NCI-H2227 treated with DMSO at 0.1 percent for 48 hours (cell line): ENCODE measurements around the gene CDC42BPA.
A peak's percentile ranks its signal among the peaks of the same experiment; 100 is the strongest.
"Not testable (repeated sequence)": the region's sequence is repeated elsewhere in the genome, so short reads cannot be mapped to it uniquely, and the experiment has no call there.

Experiments used
- DNase-seq: peaks from one replicate; lab custom pipeline; 2025; lab: John Stamatoyannopoulos, UW

Gene CDC42BPA, protein sequence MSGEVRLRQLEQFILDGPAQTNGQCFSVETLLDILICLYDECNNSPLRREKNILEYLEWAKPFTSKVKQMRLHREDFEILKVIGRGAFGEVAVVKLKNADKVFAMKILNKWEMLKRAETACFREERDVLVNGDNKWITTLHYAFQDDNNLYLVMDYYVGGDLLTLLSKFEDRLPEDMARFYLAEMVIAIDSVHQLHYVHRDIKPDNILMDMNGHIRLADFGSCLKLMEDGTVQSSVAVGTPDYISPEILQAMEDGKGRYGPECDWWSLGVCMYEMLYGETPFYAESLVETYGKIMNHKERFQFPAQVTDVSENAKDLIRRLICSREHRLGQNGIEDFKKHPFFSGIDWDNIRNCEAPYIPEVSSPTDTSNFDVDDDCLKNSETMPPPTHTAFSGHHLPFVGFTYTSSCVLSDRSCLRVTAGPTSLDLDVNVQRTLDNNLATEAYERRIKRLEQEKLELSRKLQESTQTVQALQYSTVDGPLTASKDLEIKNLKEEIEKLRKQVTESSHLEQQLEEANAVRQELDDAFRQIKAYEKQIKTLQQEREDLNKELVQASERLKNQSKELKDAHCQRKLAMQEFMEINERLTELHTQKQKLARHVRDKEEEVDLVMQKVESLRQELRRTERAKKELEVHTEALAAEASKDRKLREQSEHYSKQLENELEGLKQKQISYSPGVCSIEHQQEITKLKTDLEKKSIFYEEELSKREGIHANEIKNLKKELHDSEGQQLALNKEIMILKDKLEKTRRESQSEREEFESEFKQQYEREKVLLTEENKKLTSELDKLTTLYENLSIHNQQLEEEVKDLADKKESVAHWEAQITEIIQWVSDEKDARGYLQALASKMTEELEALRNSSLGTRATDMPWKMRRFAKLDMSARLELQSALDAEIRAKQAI (N-terminal part only)

DNA sequence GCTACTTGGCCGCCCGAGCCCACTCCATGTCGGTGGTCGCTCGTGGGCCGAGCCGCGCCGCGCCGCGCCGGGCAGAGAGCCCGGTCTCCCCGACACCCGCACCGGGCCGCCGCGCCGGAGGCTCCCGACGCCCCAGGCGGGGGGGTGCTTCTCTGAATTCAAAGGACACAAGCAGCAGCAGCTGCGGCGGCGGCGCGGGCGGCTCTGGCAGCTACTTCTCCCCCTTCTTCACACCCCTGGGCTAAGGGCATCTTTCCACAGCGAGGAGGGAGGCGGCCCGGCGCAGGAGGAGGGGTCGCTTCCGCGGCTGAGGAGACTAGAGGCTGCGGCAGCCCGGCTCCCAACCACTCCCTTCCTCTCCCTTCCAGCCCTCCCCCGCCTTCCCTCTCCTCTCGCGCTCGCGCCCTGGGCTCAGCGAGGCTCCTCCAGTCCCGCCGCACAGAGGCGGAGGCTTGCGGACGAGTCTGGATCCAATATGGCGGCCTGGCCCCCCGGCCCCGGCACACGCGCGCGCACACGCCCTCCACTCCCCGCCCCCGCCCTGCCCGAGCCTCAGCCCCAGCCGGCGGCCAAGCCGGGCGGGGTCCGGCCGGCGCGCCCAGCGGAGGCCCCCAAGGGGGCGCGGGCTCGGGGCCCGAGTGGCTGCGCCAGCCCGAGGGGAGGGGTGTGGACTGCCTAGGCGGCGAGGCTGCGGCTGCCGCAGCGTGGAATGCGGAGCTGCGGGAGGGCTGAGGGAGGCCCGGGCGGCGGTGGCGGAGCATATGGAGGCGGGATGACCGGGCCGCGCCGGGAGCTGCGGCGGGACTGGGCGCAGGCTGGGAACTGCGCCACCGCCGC lies at the start of gene CDC42BPA:
Gene CDC42BPA (minus strand): TSS at position 477 of the 837 bp plus-strand sequence. CDS start 1,310 bp downstream, outside the sequence.
- peak; percentile 86 for DNase-seq

DNA sequence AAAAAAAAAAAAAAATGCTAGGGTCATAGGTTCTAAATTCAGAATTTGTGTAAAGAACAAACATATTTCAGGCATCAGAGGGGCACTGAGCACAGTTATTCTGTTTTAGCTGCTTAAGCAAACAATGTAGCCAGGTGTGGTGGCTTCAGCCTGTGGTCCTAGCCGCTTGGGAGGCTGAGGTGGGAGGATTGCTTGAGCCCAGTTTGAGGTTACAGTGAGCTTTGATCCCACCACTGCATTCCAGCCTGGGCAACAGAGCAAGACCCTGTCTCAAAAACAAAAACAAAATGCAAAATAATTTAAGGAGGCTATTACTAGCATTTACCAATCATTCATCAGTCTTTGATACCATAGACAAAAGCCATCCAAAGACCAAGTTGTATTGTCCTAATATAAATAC lies 49.7 kb upstream of the CDC42BPA start:
- no peak for DNase-seq

DNA sequence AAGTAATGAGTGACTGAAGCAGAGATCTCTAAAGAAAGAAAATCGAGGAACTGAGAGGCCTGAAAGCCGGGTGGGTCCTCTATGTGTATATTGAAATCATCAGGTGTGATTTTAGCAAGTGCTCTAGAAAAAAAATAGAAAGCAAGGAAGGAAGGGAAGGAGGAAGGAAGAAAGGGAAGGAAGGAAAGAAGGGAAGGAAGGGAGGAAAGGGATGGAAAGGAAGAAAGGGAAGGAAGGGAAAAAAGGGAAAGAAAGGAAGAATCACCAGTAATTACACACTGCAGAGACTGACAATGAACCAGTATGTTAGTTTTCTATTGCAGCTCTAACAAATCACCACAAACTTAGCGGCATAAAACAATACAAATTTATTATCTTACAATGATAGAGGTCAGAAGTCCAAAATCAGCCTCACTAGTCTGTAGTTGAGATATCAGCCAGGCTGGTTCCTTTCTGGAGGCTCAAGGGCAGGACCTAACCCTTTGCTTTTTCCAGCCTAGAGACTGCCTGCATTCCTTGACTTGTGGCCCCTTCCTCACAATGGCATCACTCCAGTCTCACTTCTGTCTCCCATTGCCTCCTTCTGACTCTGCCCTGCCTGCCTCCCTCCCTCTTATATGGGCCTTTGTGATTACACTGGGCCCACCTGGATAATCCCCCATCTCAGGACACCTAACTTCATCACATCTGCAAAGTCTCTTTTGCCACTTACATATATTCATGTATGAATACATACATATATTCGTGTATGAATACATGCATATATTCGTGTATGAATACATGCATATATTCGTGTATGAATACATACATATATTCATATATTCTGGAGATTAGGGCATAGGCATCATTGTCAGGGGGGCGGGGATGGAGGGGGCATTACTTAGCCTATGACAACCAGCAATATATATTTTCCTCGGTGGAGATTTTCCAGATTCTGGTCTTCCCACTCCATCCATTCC lies 47.5 kb upstream of the CDC42BPA start:
- no peak for DNase-seq

DNA sequence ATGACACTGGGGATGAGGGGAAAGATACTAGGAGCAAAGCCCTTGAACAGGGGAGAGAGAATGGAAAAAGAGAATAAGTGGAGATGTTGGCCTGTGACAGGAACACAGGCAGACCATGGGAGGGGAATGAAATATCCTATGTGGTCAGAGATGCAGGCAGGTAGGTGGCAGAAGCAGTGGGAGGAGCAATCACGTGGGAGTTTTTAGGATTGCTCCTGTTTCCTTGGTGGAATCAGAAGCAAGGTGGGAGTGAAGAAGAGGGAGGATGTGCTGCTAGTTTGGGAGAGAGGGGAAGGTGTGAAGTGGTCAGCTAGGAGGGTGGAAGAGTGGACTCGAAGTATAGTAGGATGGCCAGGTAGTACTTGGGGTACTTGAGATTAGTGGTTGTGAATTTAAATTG lies 46.4 kb upstream of the CDC42BPA start:
- DNase-seq: no peak

DNA sequence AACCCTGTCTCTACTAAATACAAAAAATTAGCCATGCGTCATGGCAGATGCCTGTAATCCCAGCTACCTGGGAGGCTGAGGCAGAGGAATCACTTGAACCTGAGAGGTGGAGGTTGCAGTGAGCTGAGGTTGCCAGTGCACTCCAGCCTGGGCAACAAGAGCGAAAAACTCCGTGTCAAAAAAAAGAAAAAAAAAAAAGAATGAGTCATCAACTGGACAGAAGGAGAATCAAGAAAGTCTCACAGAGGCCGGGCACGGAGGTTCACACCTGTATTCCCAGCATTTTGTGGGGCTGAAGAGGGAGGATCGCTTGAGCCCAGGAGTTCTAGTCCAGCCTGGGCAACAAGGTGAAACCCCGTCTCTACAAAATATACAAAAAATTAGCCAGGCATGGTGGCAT lies 45.5 kb upstream of the CDC42BPA start:
- DNase-seq: no peak

DNA sequence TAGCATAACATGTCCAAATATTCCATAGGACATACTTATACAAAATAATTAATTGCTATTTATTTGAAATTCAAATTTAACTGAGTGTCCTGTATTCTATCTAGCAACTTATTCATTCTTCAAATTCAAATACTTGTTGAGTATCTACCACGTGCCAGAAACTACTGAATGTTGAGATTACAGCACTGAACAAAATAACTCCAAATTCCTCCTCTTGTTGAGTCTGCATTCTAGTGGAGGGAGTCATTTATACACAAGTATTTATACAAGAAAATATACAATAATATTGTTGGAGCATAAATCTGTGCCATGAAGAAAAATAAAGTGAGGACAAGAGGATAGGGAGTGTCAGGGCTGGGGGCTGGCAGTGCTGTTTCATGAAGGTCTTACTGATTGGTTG lies 43.7 kb upstream of the CDC42BPA start:
- DNase-seq: no peak

DNA sequence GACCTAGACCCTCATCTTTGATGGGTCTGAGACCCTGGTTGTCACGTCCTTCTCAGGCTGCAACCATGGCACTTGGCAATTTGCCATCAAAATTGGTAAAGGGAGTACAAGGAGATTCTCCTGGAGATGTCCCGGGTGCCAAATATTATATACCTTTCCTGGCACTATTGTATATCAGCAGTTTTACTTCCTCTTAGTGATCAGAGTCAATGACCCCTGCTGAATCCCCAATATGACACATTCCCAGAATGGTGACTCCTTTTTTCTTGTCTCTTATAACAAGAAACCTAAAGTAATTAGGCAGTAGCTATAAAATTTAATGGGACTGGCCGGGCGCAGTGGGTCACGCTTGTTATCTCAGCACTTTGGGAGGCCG lies 39.6 kb upstream of the CDC42BPA start:
- no peak for DNase-seq

DNA sequence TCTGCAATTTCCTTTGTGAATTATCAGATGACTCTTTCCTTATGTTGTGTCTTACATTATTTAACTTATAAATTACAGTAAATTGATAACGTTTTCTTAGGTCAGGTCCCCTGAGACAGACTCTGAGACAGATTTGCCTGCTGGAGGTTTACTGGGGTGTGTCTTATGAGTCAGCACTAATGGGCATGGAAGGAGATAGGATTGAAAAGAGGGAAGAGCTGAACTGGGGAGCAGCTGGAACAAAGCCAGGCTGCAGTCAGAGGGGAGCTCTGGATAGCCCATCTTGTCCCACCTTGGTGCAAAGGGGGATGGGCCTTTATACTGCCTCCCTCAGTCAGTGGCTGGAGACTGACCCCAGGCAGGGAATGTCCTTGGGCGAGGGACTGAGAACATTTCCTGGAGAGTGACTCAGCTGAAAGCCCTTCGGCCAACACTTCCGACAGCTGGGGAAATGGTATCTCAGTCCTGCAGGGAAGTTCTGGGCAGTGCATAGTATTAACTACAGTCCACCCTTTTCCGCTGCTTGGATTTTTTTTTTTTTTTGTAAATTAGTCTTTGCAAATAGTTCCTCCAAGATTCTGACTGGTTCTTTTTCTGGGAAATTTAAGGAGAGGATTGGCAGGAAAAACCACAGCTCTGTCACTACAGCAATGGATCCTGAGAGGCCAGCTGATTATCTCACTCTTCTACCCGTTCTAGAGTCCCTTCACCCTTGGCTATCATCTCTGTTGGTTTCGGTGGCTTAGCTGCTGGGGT lies 39.1 kb upstream of the CDC42BPA start:
- DNase-seq: peak; percentile 42

DNA sequence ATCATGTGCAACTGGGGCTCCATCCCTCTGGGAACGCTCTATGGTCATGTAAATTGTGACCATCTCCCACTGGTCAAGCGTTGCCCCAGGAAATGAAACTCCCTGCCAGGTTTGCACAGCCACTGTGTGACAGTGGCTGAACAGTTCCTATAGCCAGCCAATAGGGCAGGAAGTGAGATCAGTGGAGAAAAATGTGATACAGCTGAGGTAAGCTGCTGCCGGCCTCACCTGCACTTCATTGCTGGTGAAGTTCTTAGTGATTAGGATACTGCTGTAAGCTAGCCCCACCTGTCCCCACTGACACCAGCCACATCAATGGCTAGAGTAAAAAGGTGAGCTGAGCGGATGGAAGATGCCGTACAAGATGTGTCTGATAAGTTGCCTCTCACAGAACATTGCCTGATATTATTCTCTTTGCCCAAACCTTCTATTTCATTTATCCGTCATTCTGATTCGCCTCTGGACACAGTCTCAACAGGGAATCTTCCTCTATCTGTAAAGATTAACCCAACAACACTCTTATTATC lies 38.4 kb upstream of the CDC42BPA start:
- no peak for DNase-seq

DNA sequence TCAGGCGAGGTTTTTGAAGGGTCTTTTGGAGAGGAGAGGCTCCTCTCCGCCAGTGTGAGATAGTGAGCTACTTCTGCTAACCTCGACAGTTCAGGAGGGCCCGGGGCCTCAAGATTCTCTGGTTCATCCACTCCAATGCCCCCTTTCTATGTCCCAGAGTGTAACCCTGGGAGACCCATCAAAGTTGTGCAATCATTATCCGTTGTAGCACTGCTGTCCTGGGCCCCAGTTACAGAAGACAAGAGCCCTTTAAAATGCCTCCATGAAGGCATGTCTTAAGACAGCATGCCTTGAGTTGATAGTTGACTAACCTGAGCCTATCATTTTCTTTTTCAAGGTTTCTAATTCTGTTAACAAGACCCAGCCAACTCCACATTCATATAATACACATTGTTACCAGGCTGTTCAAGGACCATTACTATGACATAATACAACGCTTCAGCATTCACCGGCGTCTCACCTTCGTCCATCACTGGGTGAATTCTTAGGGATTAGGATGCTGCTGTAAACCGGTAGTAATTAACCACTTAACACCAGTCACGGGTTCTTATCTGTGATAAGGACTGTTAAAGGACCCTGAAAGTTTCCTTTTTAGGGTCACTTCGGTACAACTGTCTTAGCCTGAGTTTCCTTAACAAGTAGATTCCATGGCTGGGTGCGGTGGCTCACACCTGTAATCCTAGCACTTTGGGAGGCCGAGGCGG lies 37.4 kb upstream of the CDC42BPA start:
- DNase-seq: no peak

DNA sequence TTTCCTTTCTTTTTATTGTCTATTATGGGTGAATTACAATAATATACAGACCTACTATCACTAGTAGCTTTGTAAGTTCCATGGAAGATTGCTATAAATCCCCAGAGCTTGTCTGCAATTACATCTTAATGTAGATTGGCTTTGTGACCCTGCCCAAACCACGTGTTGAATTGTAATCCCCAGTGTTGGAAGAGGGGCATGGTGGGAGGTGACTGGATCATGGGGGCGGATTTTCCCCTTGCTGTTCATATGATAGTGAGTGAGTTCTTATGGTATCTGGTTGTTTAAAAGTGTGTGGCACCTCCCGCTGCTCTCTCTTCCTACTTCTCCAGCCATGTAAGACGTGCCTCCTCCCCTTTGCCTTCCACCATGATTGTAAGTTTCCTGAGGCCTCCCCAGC lies 34.9 kb upstream of the CDC42BPA start:
- no peak for DNase-seq

DNA sequence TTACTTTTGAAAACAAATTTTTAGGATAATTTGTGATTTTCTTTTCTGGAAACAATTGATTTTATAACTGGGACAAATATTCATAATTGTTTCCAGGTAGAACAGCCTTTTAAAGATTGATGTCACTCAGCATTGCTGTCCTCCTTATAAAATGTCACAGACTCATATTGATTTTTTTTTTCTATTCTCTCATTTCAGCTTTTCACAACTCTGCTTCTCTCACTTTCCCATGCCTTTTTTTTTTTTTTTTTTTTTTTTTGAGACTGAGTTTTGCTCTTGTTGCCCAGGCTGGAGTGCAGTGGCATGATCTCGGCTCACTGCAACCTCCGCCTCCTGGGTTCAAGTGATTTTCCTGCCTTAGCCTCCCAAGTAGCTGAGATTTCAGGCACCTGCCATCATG lies 33.9 kb upstream of the CDC42BPA start:
- DNase-seq: not testable (repeated sequence)

DNA sequence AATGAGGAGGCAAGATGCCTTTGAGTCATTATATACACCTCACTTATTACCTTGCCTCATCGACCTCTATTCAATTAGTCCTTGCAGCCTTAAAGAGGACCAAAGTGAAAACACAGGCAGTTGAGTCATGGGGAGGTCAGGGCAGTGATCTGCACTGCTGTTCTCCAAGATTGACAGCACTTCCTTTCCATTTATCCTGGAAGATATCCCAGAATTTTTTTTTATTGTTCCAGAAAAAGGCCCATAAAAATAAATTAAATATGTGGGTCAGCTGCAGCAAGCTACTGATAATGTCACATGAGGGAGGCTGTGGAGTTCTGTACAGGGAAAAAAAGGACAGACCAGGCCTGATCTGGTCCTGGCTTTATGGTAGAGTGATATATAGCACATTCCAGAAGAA lies 33.2 kb upstream of the CDC42BPA start:
- no peak for DNase-seq

DNA sequence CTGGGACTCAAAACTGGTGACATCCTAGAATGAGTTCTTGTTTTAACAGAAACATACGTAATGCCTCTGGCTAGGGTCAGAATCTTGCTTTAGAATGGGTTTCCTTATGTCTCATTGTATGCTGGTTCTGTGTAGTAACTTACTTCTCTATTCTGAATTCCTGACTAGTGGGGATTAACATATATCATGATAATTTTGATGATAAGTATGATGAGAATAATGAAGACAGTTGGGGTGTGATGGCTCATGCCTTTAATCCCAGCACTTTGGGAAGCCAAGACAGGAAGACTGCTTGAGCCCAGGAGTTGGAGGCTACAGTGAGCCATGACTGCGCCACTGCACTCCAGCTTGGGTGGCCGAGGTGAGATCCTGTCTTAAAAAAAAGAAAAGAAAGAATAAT lies 31.7 kb upstream of the CDC42BPA start:
- no peak for DNase-seq

DNA sequence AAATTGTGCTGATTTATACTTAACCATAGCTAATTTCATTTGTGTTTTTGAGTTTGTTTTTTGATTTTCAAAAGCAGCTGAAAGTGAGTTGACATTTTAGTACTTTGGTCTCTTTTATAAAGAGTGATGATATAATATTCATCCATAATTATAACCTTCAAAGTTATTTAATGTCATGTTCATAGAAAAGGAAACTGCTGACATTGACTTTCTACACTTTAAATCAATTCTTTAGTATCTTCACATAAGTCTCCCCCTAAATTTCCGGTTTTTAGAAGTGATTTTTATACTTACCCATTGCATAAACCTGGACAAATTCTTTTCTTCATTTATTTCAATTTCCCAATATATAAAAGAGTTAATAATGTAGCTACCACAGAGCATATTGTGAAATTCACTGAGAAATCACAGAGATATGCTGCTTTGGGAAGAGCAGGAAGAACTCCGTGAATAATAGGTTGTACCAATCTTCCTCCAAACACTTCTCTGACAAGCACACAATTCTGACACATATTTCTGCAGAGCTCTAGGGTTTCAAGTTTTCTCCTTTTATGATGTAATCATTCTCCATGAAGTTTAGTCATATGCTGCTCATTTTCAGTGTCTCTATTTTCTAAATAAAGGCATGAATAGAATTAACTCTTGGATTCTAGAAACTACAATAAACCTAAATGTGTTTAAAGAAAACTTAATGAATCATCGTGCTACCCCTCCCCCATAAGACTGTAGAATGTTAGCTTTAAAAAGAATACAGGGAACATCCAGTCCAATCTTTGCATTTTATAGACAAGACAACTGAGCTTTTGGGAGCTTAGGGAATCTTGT lies 25.6 kb upstream of the CDC42BPA start:
- no peak for DNase-seq

DNA sequence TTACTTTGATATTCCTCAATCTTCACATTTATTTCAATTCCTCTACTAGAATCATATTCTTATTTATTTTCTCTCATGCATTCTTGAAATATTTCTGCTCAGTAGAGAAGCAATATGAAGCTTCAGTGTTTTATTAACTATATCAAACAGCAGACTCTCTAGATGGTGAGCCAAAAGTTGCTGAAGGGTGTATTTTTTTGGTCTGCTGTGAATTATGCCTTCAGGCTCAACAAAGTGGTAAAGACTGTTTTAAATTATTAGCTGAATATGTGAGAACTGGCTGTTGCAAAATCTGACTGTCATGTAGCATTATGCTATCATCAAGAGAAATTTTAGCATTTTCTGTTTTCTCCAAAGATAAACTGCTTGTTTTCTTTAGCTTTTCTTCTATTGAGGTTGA lies 24.9 kb upstream of the CDC42BPA start:
- no peak for DNase-seq

DNA sequence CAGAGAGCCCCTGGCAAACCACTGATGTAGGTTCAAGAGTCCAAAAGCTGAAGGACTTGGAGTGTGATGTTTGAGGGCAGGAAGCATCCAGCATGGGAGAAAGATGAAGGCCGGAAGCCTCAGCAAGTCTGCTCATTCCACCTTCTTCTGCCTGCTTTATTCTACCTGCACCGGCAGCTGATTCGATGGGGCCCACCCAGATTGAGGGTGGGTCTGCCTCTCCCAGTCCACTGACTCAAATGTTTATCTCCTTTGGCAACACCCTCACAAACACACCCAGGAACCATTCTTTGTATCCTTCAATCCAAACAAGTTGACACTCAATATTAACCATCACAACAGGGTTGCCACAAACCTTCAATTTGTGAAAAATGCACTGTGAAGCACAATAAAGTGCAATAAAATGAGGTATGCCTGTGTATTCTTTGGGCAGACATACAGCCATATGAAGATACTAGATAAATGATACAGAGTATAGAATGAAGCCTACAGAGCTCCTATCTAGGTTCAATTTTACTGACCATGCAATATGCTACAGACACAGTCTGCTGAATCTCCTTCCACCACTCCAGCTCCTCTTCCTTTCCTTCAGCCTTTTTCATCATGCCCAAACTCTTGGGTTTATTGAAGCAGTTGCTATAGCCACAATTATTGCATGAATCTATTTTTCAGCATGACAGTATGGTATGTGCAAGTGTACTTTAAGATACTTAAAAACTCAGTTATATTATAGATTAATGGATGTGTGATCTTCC lies 24.0 kb upstream of the CDC42BPA start:
- DNase-seq: no peak

DNA sequence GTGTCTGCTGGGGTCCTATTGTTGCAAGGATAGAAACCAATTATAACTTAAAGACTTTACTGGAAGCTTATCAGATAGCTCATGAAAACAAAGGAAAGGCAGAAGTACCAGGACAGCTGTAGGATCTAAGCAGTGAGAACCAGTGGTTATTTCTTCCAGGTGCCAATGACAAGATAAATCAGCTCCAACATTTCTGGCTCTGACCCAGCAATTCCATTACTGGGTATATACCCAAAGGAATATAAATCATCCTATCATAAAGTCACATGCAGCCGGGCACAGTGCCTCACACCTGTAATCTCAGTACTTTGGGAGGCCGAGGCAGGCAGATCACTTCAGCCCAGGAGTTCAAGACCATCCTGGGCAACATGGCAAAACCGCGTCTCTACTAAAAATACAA lies 17.8 kb upstream of the CDC42BPA start:
- not testable (repeated sequence) for DNase-seq
